ENCODE results near the gene ARHGAP23.
A peak's percentile ranks its signal among the peaks of the same experiment; 100 is the strongest.

Gene ARHGAP23

DNA sequence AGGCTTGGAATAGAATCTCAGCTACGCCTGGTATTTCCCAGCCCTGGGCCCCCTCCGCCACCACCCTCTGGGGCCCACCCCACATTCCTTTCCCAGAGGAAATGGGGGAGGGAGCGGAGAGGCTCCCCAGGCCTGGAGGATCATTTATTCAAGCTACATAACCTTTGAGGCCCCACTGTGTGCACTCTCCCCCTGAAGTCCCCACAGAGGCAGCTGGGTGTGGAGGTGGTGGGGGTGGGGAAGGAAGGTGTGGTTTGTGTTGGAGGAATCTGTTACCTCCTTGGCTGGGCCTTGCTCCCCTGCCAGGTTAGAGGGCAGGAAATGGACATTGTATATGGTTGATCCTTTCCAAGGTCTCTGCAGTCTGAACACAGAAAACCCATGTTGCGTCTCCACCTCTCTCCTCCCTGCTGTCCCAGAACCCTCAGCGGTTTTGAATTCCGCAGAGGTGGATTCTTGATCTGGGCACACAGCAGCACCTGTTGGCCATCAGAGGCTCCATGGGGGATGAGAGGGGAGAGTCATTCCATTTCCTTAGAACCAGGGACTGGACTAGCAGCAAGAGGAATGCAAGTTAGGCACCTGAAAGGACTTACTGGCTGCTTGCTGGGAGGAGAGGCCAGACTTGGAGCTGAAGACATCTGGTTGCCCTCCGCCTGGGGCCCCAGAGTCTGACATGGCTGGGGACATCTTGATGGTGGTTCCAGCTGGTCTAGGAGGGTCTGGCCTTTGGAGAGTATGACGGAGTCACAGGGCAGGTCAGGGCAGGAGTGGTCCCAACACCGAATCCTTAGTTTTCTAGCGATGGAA, 23.0 kb downstream of the ARHGAP23 start:
- H3K4me1 ChIP-seq (ENCODE audit: insufficient read depth, low read length), result peaks cover 60% of the 10 kb centered on the region
- peaks cover 94% of the 10 kb centered on the region for H3K79me2 ChIP-seq (ENCODE audit: insufficient read depth, low read length)
- no peak overlapping the region for H2AFZ ChIP-seq (ENCODE audit: low read depth, low read length)
- H3K27me3 ChIP-seq (ENCODE audit: insufficient read depth, low read length, poor library complexity), result no peaks in the 10 kb centered on the region
- peaks cover 75% of the 10 kb centered on the region for H4K20me1 ChIP-seq (ENCODE audit: insufficient read depth, low read length)
- no peak overlapping the region for H3K9ac ChIP-seq (ENCODE audit: low read depth, low read length)
- peaks cover 5% of the 10 kb centered on the region; the same call in 1 of the 2 replicates for H3K36me3 ChIP-seq (ENCODE audit: insufficient read depth, low read length)
- no peak overlapping the region for H3K4me2 ChIP-seq (ENCODE audit: insufficient read depth, low read length)
- DNase-seq, result peak; percentile 13
- H3K4me3 ChIP-seq (ENCODE audit: low read depth in 1 of 2, low read length in 2 of 2), result no peak overlapping the region
- no peaks in the 10 kb centered on the region for H3K9me3 ChIP-seq (ENCODE audit: insufficient read depth, low read length, severe bottlenecking)
- no peak for ATAC-seq (ENCODE audit: insufficient read depth, low read depth)
- TF ChIP-seq, protein P1, sequence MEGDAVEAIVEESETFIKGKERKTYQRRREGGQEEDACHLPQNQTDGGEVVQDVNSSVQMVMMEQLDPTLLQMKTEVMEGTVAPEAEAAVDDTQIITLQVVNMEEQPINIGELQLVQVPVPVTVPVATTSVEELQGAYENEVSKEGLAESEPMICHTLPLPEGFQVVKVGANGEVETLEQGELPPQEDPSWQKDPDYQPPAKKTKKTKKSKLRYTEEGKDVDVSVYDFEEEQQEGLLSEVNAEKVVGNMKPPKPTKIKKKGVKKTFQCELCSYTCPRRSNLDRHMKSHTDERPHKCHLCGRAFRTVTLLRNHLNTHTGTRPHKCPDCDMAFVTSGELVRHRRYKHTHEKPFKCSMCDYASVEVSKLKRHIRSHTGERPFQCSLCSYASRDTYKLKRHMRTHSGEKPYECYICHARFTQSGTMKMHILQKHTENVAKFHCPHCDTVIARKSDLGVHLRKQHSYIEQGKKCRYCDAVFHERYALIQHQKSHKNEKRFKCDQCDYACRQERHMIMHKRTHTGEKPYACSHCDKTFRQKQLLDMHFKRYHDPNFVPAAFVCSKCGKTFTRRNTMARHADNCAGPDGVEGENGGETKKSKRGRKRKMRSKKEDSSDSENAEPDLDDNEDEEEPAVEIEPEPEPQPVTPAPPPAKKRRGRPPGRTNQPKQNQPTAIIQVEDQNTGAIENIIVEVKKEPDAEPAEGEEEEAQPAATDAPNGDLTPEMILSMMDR (IDR thresholded peaks at IDR 0.05; ENCODE audit: borderline replicate concordance, extremely low read depth, low read length, poor library complexity, severe bottlenecking), result no peak
- no peak for TF ChIP-seq EZH2 (IDR thresholded peaks at IDR 0.05; ENCODE audit: borderline replicate concordance, low read depth, low read length, severe bottlenecking)
- H3K27ac ChIP-seq (ENCODE audit: low read length), result peak overlapping the region; percentile 18

DNA sequence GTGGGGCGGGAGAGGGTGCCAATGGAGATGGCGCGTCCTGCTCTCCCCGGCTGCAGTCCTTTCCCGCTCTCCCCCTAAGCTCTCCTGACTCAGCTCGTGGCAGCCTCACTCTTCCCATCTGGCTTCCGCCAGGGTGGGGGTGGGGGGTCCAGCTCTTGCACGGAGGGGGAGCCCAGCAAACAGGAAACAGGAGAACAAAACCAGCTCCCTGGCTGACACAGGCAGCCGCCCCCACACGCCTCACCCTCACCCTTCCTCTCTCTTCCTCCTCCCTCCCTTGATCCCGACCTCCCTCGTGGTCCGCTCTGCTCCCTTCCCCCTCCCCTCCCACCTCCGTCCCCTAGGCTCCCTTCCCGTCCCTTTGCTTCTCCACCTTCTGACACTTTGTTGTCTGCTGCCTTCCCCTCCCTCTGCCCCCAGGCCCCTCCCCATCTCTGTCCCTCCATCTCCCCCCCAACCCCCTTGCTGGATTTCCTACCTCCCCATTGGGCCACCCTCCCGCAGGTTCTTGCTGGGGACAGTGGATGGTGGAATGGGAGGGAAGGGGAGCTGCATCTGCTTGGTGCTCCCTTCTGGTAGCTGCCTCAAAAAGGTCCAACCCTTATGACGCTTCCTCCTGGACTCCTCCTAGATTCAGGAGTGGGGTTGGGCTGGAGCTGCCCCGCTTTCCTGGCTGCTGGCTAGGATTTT, 23.7 kb downstream of the ARHGAP23 start:
- no peaks in the 10 kb centered on the region for H3K9me3 ChIP-seq (ENCODE audit: insufficient read depth, low read length, severe bottlenecking)
- ATAC-seq (ENCODE audit: insufficient read depth, low read depth) (no peak), DNase-seq (peak; percentile 19)
- peaks cover 94% of the 10 kb centered on the region for H3K79me2 ChIP-seq (ENCODE audit: insufficient read depth, low read length)
- peaks cover 82% of the 10 kb centered on the region for H4K20me1 ChIP-seq (ENCODE audit: insufficient read depth, low read length)
- peak overlapping the region; percentile 33; the same call in 1 of the 2 replicates for H3K27ac ChIP-seq (ENCODE audit: low read length)
- TF ChIP-seq EZH2 (IDR thresholded peaks at IDR 0.05; ENCODE audit: borderline replicate concordance, low read depth, low read length, severe bottlenecking), result no peak
- TF ChIP-seq, protein P1 (IDR thresholded peaks at IDR 0.05; ENCODE audit: borderline replicate concordance, extremely low read depth, low read length, poor library complexity, severe bottlenecking), result no peak
- no peak overlapping the region for H3K9ac ChIP-seq (ENCODE audit: low read depth, low read length)
- H3K36me3 ChIP-seq (ENCODE audit: insufficient read depth, low read length), result peaks cover 5% of the 10 kb centered on the region; the same call in 1 of the 2 replicates
- no peak overlapping the region for H2AFZ ChIP-seq (ENCODE audit: low read depth, low read length)
- no peaks in the 10 kb centered on the region for H3K27me3 ChIP-seq (ENCODE audit: insufficient read depth, low read length, poor library complexity)
- peaks cover 60% of the 10 kb centered on the region for H3K4me1 ChIP-seq (ENCODE audit: insufficient read depth, low read length)
- H3K4me2 ChIP-seq (ENCODE audit: insufficient read depth, low read length), result no peak overlapping the region
- H3K4me3 ChIP-seq (ENCODE audit: low read depth in 1 of 2, low read length in 2 of 2), result no peak overlapping the region

DNA sequence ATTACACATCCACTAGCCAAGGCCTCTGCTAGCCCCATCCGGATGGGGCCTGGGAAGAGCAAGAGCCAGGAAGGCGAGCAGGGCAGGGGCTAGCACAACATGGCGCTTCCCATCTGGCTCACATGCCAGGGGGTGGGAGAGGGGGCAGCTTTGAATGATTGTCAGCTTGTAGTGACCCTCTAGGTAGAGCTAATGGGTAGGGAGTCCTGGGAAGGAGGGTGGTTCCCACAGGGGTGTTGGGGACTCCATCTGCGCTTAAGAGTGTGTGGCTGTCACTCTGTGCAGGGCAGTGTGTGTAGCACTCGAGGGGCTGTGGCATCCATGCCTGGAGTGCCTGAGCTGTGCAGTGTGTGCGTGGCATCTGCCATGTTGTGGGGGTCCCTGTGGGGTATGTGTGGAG, 24.5 kb downstream of the ARHGAP23 start:
- Histone ChIP-seq H3K4me1 (ENCODE audit: insufficient read depth, low read length) (peaks cover 60% of the 10 kb centered on the region), H4K20me1 (ENCODE audit: insufficient read depth, low read length) (peaks cover 84% of the 10 kb centered on the region), H3K27ac (ENCODE audit: low read length) (peak overlapping the region; percentile 36), H3K9ac (ENCODE audit: low read depth, low read length) (no peak overlapping the region), H3K9me3 (ENCODE audit: insufficient read depth, low read length, severe bottlenecking) (no peaks in the 10 kb centered on the region), H3K79me2 (ENCODE audit: insufficient read depth, low read length) (peaks cover 95% of the 10 kb centered on the region), H3K27me3 (ENCODE audit: insufficient read depth, low read length, poor library complexity) (no peaks in the 10 kb centered on the region), H2AFZ (ENCODE audit: low read depth, low read length) (no peak overlapping the region), H3K36me3 (ENCODE audit: insufficient read depth, low read length) (peaks cover 11% of the 10 kb centered on the region; the same call in 1 of the 2 replicates), H3K4me3 (ENCODE audit: low read depth in 1 of 2, low read length in 2 of 2) (no peak overlapping the region), H3K4me2 (ENCODE audit: insufficient read depth, low read length) (no peak overlapping the region)
- ATAC-seq (ENCODE audit: insufficient read depth, low read depth) (no peak), DNase-seq (no peak)
- TF ChIP-seq, protein P1 (IDR thresholded peaks at IDR 0.05; ENCODE audit: borderline replicate concordance, extremely low read depth, low read length, poor library complexity, severe bottlenecking), result no peak
- no peak for TF ChIP-seq EZH2 (IDR thresholded peaks at IDR 0.05; ENCODE audit: borderline replicate concordance, low read depth, low read length, severe bottlenecking)

Data from DND-41 (cell line).